A673 (cell line): ENCODE results near the gene NFIB. TPM values are rescaled to one million over a fixed set of nuclear protein-coding genes. Genes with fewer than 3 reads are reported as not detected.

Experiments
- BruUV-seq: library from RNA; stranded (reverse); fragments of 400-500 nt; replicated peaks from 2 replicates; lab custom pipeline; 2021; lab: Mats Ljungman, UMichigan
- CTCF ChIA-PET: fragments of 300-600 bp; sonication (Branson Sonifier 250); formaldehyde crosslinking; loops from one replicate; lab custom pipeline; 2022; ENCODE audit warnings: antibody characterized with exemption; lab: Charles Lee
- POLR2A ChIA-PET: fragments of 300-600 bp; sonication (Branson Sonifier 250); formaldehyde crosslinking; loops from one replicate; lab custom pipeline; 2022; ENCODE audit warnings: antibody characterized with exemption; ENCODE audit not compliant: low non-redundant PET; lab: Charles Lee
- DNase-seq: peaks from one replicate; pipeline ENCODE4 v3.0.0-alpha.2; 2015; ENCODE audit warnings: low spot score
- H3K27ac ChIP-seq: fragments of 200-600 bp; sonication (generic); 2 replicates; pipeline ENCODE4 v1.5.1; 2016; ENCODE audit warnings: mixed run types, low read depth, mild to moderate bottlenecking, mixed read lengths, antibody characterized with exemption, low read length; ENCODE audit not compliant: poor library complexity, severe bottlenecking
- H3K27me3 ChIP-seq: fragments of 200-600 bp; sonication (generic); replicated peaks from 2 replicates; pipeline ENCODE4 v1.6.1; 2017; ENCODE audit warnings: mixed run types, low read depth, mild to moderate bottlenecking, mixed read lengths, antibody characterized with exemption, low read length; ENCODE audit not compliant: insufficient read depth, poor library complexity
- H3K36me3 ChIP-seq: fragments of 200-600 bp; sonication (generic); 2 replicates; pipeline ENCODE4 v1.6.1; 2016; ENCODE audit warnings: mixed run types, mild to moderate bottlenecking, mixed read lengths, antibody characterized with exemption, low read length; ENCODE audit not compliant: insufficient read depth, poor library complexity, severe bottlenecking
- H3K4me1 ChIP-seq: fragments of 200-600 bp; sonication (generic); 2 replicates; pipeline ENCODE4 v1.6.1; 2017; ENCODE audit warnings: mixed run types, mild to moderate bottlenecking, mixed read lengths, antibody characterized with exemption, low read length; ENCODE audit not compliant: insufficient read depth, poor library complexity, severe bottlenecking
- H3K4me3 ChIP-seq: fragments of 200-600 bp; sonication (generic); 2 replicates; pipeline ENCODE4 v1.5.1; 2016; ENCODE audit warnings: low read depth, mixed run types, mild to moderate bottlenecking, mixed read lengths, low read length; ENCODE audit not compliant: poor library complexity, severe bottlenecking
- H3K9me3 ChIP-seq: fragments of 200-600 bp; sonication (generic); 2 replicates; pipeline ENCODE4 v1.6.1; 2016; ENCODE audit warnings: mixed run types, low read depth, mild to moderate bottlenecking, mixed read lengths, antibody characterized with exemption, low read length; ENCODE audit not compliant: poor library complexity, severe bottlenecking
- EZH2 ChIP-seq: fragments of 200-600 bp; sonication (generic); IDR thresholded peaks from 2 replicates; pipeline ENCODE4 v1.6.1; 2017; ENCODE audit warnings: borderline replicate concordance, low read depth, mild to moderate bottlenecking, mixed read lengths, antibody characterized with exemption, low read length; ENCODE audit not compliant: poor library complexity, severe bottlenecking
- intact Hi-C: fragments of 100-400 bp; cut with micrococcal nuclease; formaldehyde crosslinking; loops from one replicate; pipeline ENCODE4 v1.10.0; 2022; ENCODE audit not compliant: unreplicated experiment
- total RNA-seq: library from RNA; stranded (reverse); gene quantifications from 2 replicates; pipeline ENCODE4 v1.2.3, GENCODE V29; 2021
- TF ChIP-seq, protein P1 (sequence below): fragments of 300-800, 200-600 bp; sonication (generic); conservative IDR thresholded peaks from 2 replicates; pipeline ENCODE4 v1.5.1; 2017; ENCODE audit warnings: low read depth, mild to moderate bottlenecking, antibody characterized with exemption, low read length, moderate library complexity, mixed read lengths

The NFIB gene
- total RNA-seq, 1 experiment from 2014 or later, result 41.2 TPM

- CTCF ChIA-PET, result no interaction called here
- no TSS peak for BruUV-seq
- Histone ChIP-seq H3K4me3 (no peak overlapping the region), H3K27ac (no peak overlapping the region), H3K27me3 (no peaks in the 10 kb centered on the region), H3K9me3 (no peaks in the 10 kb centered on the region), H3K36me3 (no peaks in the 10 kb centered on the region), H3K4me1 (peaks cover 51% of the 10 kb centered on the region)
- no peak for DNase-seq
- intact Hi-C loops, result no loop called here
- no peak for TF ChIP-seq EZH2
- TF ChIP-seq, protein P1, sequence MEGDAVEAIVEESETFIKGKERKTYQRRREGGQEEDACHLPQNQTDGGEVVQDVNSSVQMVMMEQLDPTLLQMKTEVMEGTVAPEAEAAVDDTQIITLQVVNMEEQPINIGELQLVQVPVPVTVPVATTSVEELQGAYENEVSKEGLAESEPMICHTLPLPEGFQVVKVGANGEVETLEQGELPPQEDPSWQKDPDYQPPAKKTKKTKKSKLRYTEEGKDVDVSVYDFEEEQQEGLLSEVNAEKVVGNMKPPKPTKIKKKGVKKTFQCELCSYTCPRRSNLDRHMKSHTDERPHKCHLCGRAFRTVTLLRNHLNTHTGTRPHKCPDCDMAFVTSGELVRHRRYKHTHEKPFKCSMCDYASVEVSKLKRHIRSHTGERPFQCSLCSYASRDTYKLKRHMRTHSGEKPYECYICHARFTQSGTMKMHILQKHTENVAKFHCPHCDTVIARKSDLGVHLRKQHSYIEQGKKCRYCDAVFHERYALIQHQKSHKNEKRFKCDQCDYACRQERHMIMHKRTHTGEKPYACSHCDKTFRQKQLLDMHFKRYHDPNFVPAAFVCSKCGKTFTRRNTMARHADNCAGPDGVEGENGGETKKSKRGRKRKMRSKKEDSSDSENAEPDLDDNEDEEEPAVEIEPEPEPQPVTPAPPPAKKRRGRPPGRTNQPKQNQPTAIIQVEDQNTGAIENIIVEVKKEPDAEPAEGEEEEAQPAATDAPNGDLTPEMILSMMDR, result no peak
- POLR2A ChIA-PET, result interaction anchor here (0.6 kb wide), 1 partner anchor 170 kb away, joined by 3 read pairs; no protein-coding TSS in a partner anchor
Observed at GRCh38 chr9:14213504-14213903, 100.4 kb downstream of the NFIB start.

- CTCF ChIA-PET, result no interaction called here
- Histone ChIP-seq H3K36me3 (no peaks in the 10 kb centered on the region), H3K27me3 (no peaks in the 10 kb centered on the region), H3K9me3 (no peaks in the 10 kb centered on the region), H3K4me3 (no peak overlapping the region), H3K4me1 (peaks cover 56% of the 10 kb centered on the region), H3K27ac (no peak overlapping the region)
- TF ChIP-seq EZH2, result no peak
- TF ChIP-seq, protein P1, result no peak
- DNase-seq, result no peak
- intact Hi-C loops, result no loop called here
- POLR2A ChIA-PET, result interaction anchor here (0.6 kb wide), 1 partner anchor 169 kb away, joined by 3 read pairs; no protein-coding TSS in a partner anchor
- no TSS peak for BruUV-seq
Observed at GRCh38 chr9:14212697-14213420, 101.1 kb downstream of the NFIB start.

DNA sequence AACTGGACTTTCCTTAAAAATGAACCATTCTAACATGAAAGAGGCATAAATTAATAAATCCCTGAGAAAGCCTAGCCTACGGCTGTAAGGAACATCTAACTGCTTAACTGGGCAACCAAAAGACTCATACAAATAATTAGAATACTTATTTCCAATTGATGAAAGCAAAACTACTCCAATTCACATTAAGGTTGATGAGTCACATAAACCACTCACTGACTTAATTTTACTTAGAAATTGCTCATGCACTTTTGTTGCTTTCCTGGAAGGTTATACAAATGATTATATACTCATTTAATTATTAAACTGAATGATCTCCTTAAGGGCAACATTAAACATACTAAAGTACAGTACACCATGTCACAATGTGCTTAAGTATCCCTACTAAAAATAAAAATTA, 101.9 kb downstream of the NFIB start:
- DNase-seq, result no peak
- Histone ChIP-seq H3K27me3 (no peaks in the 10 kb centered on the region), H3K4me1 (peaks cover 62% of the 10 kb centered on the region), H3K27ac (no peak overlapping the region), H3K36me3 (no peaks in the 10 kb centered on the region), H3K4me3 (no peak overlapping the region), H3K9me3 (no peaks in the 10 kb centered on the region)
- ChIA-PET CTCF (no interaction called here), POLR2A (no interaction called here)
- BruUV-seq, result no TSS peak
- TF ChIP-seq, protein P1, result no peak
- no peak for TF ChIP-seq EZH2
- intact Hi-C loops, result no loop called here
